Neuronal stem cell (in vitro differentiated cells): ENCODE measurements around the gene EIF2B4.

Experiments used
- DNase-seq: peaks from one replicate; pipeline ENCODE4 v3.0.0-alpha.2; 2013; ENCODE audit warnings: low spot score
- H2AFZ ChIP-seq: one replicate; pipeline ENCODE4 v1.6.1; 2013; ENCODE audit warnings: mild to moderate bottlenecking, low read length, inconsistent platforms
- H2AK5ac ChIP-seq: 2 replicates; pipeline ENCODE4 v1.6.1; 2013; ENCODE audit warnings: low read depth, mild to moderate bottlenecking, inconsistent platforms, low read length, moderate library complexity, mixed read lengths
- H2BK120ac ChIP-seq: 2 replicates; pipeline ENCODE4 v1.6.1; 2013; ENCODE audit warnings: low read depth, mild to moderate bottlenecking, inconsistent platforms, low read length, moderate library complexity, mixed read lengths
- H2BK12ac ChIP-seq: one replicate; pipeline ENCODE4 v1.6.1; 2013; ENCODE audit warnings: low read length, inconsistent platforms
- H2BK15ac ChIP-seq: 2 replicates; pipeline ENCODE4 v1.6.1; 2013; ENCODE audit warnings: mild to moderate bottlenecking, low read length, inconsistent platforms, mixed read lengths
- H2BK5ac ChIP-seq: one replicate; pipeline ENCODE4 v1.6.1; 2013; ENCODE audit warnings: inconsistent platforms, mild to moderate bottlenecking, low read length, moderate library complexity
- H3K14ac ChIP-seq: one replicate; pipeline ENCODE4 v1.6.1; 2013; ENCODE audit warnings: low read length, inconsistent platforms
- H3K18ac ChIP-seq: 2 replicates; pipeline ENCODE4 v1.6.1; 2013; ENCODE audit warnings: low read length, inconsistent platforms
- H3K23ac ChIP-seq: 2 replicates; pipeline ENCODE4 v1.6.1; 2013; ENCODE audit warnings: low read depth, mild to moderate bottlenecking, mixed read lengths, low read length, inconsistent platforms; ENCODE audit not compliant: poor library complexity
- H3K27ac ChIP-seq: replicated peaks from 3 replicates; pipeline ENCODE4 v1.5.1; 2013; ENCODE audit warnings: low read length, inconsistent platforms
- H3K27me3 ChIP-seq, 3 experiments: 2 replicates each; pipeline ENCODE4 v1.6.1; 2013; ENCODE audit warnings: low read length in 3 of 3, mild to moderate bottlenecking in 2 of 3, inconsistent platforms in 1 of 3, low read depth in 1 of 3, mixed read lengths in 1 of 3, moderate library complexity in 1 of 3; ENCODE audit not compliant: control insufficient read depth in 3 of 3, insufficient read depth in 3 of 3
- H3K36me3 ChIP-seq, 2 donors: replicated peaks in 1 of 2; 2 replicates each; pipeline ENCODE4 v1.6.1; 2013; ENCODE audit warnings: low read length in 2 of 2; ENCODE audit not compliant: control insufficient read depth in 2 of 2, insufficient read depth in 2 of 2
- H3K4ac ChIP-seq: 2 replicates; pipeline ENCODE4 v1.6.1; 2013; ENCODE audit warnings: inconsistent platforms, mild to moderate bottlenecking, low read length, moderate library complexity
- H3K4me1 ChIP-seq, 2 donors: 1 replicate in 1 of 2; 2 replicates in 1 of 2; pipeline ENCODE4 v1.6.1; 2013; ENCODE audit warnings: low read length in 2 of 2, low read depth in 1 of 2; ENCODE audit not compliant: control insufficient read depth in 2 of 2, insufficient read depth in 1 of 2
- H3K4me2 ChIP-seq: one replicate; pipeline ENCODE4 v1.6.1; 2013; ENCODE audit warnings: mild to moderate bottlenecking, low read length, inconsistent platforms; ENCODE audit not compliant: insufficient read depth, poor library complexity, severe bottlenecking
- H3K4me3 ChIP-seq, 2 donors: 2 replicates each; pipeline ENCODE4 v1.5.1; 2013; ENCODE audit warnings: low read length in 2 of 2, mild to moderate bottlenecking in 2 of 2, inconsistent platforms in 1 of 2, moderate library complexity in 1 of 2
- H3K79me1 ChIP-seq: one replicate; pipeline ENCODE4 v1.6.1; 2013; ENCODE audit warnings: low read depth, mild to moderate bottlenecking, inconsistent platforms, low read length, moderate library complexity
- H3K9ac ChIP-seq: one replicate; pipeline ENCODE4 v1.6.1; 2013; ENCODE audit warnings: mild to moderate bottlenecking, low read depth, low read length, inconsistent platforms; ENCODE audit not compliant: poor library complexity
- H3K9me3 ChIP-seq, 2 donors: replicated peaks in 1 of 2; 2 replicates each; pipeline versions ENCODE3 to v1.6.1; 2013; ENCODE audit warnings: low read length in 2 of 2, mild to moderate bottlenecking in 2 of 2, inconsistent platforms in 1 of 2, low read depth in 1 of 2, mixed read lengths in 1 of 2, moderate library complexity in 1 of 2; ENCODE audit not compliant: control insufficient read depth in 2 of 2, insufficient read depth in 1 of 2
- H4K8ac ChIP-seq: one replicate; pipeline ENCODE4 v1.6.1; 2013; ENCODE audit warnings: low read depth, mild to moderate bottlenecking, inconsistent platforms, low read length, moderate library complexity
- H4K91ac ChIP-seq: one replicate; pipeline ENCODE4 v1.6.1; 2013; ENCODE audit warnings: low read length, low read depth, mild to moderate bottlenecking, inconsistent platforms; ENCODE audit not compliant: poor library complexity
- WGBS, 2 donors: extraction: QIAGEN DNeasy Blood & Tissue Kit; methylation state at CpG; one replicate each; pipeline ENCODE4 v1.1.7; 2013; ENCODE audit warnings: missing lambda C conversion rate in 2 of 2, mixed read lengths in 1 of 2; ENCODE audit not compliant: insufficient read length in 2 of 2, insufficient replicate concordance in 1 of 2; ENCODE audit errors: extremely low coverage in 2 of 2; 5-methylcytosine and 5-hydroxymethylcytosine counted together

Gene EIF2B4

GRCh38 chr2:27400348-27401135 is 30.4 kb upstream of the EIF2B4 start:
- WGBS, 2 donors: no CpG with 5 or more reads among the region's 2 CpGs

GRCh38 chr2:27398962-27399361 is 28.8 kb upstream of the EIF2B4 start:
- Histone ChIP-seq H2BK120ac (no peak overlapping the region), H2BK5ac (no peak overlapping the region), H3K79me1 (peaks cover 3% of the 10 kb centered on the region), H3K4me2 (no peak overlapping the region), H4K8ac (no peak overlapping the region), H3K14ac (no peak overlapping the region), H3K9ac (no peak overlapping the region), H2AFZ (no peak overlapping the region), H3K4me1 (no peaks in the 10 kb centered on the region), H3K27ac (no peak overlapping the region), H3K23ac (no peak overlapping the region), H3K27me3 (no peaks in the 10 kb centered on the region), H2BK12ac (no peak overlapping the region), H3K36me3 (peaks cover 3 to 37% of the 10 kb centered on the region in 2 donors), H4K91ac (no peak overlapping the region), H3K18ac (no peak overlapping the region), H3K4me3 (no peak overlapping the region), H2BK15ac (no peak overlapping the region), H2AK5ac (no peak overlapping the region), H3K9me3 (peaks cover 0 to 11% of the 10 kb centered on the region in 2 donors), H3K4ac (no peak overlapping the region)
- WGBS, 2 donors: no CpG with 5 or more reads among the region's 5 CpGs
- DNase-seq: no peak

More at GRCh38 chr2:27400348-27401135, 30.4 kb upstream of the EIF2B4 start:
- Histone ChIP-seq H2BK5ac (no peak overlapping the region), H3K18ac (no peak overlapping the region), H3K4ac (no peak overlapping the region), H2BK15ac (no peak overlapping the region), H3K27me3 (no peaks in the 10 kb centered on the region), H3K79me1 (peaks cover 5% of the 10 kb centered on the region), H2BK120ac (no peak overlapping the region), H3K4me2 (no peak overlapping the region), H3K23ac (no peak overlapping the region), H3K36me3 (peaks cover 3 to 46% of the 10 kb centered on the region in 2 donors), H4K8ac (no peak overlapping the region), H2AFZ (no peak overlapping the region), H4K91ac (no peak overlapping the region), H3K9ac (no peak overlapping the region), H2BK12ac (no peak overlapping the region), H3K4me1 (no peaks in the 10 kb centered on the region), H3K27ac (no peak overlapping the region), H3K9me3 (peaks cover 0 to 9% of the 10 kb centered on the region in 2 donors), H3K4me3 (no peak overlapping the region), H3K14ac (no peak overlapping the region), H2AK5ac (no peak overlapping the region)
- no peak for DNase-seq

GRCh38 chr2:27393225-27393624 is 23.1 kb upstream of the EIF2B4 start:
- Histone ChIP-seq H4K8ac (no peak overlapping the region), H3K9ac (no peak overlapping the region), H3K4me1 (no peaks in the 10 kb centered on the region), H3K36me3 (peaks cover 10 to 27% of the 10 kb centered on the region in 2 donors), H3K18ac (no peak overlapping the region), H3K27ac (no peak overlapping the region), H3K9me3 (peaks cover 0 to 3% of the 10 kb centered on the region in 2 donors), H2BK12ac (no peak overlapping the region), H3K79me1 (peaks cover 6% of the 10 kb centered on the region), H3K14ac (no peak overlapping the region), H3K4me2 (no peak overlapping the region), H3K4me3 (no peak overlapping the region), H2BK5ac (no peak overlapping the region), H2AK5ac (no peak overlapping the region), H3K4ac (no peak overlapping the region), H2AFZ (no peak overlapping the region), H3K27me3 (no peaks in the 10 kb centered on the region), H3K23ac (peak overlapping the region; percentile 73), H2BK15ac (no peak overlapping the region), H2BK120ac (no peak overlapping the region), H4K91ac (no peak overlapping the region)
- no CpG with 5 or more reads among the region's 33 CpGs for WGBS, 2 donors
- DNase-seq: no peak

- Histone ChIP-seq H3K27ac (no peak overlapping the region), H2BK120ac (no peak overlapping the region), H2BK12ac (no peak overlapping the region), H3K4me1 (no peaks in the 10 kb centered on the region), H3K4ac (no peak overlapping the region), H3K9ac (no peak overlapping the region), H3K36me3 (peaks cover 14 to 39% of the 10 kb centered on the region in 2 donors), H3K4me3 (no peak overlapping the region), H3K79me1 (peaks cover 6% of the 10 kb centered on the region), H4K8ac (no peak overlapping the region), H3K14ac (no peak overlapping the region), H2AK5ac (no peak overlapping the region), H3K9me3 (peaks cover 0 to 3% of the 10 kb centered on the region in 2 donors), H3K18ac (no peak overlapping the region), H2BK5ac (no peak overlapping the region), H2AFZ (no peak overlapping the region), H4K91ac (no peak overlapping the region), H3K27me3 (no peaks in the 10 kb centered on the region), H3K23ac (no peak overlapping the region), H2BK15ac (no peak overlapping the region), H3K4me2 (no peak overlapping the region)
- no peak for DNase-seq
- no CpG with 5 or more reads among the region's 9 CpGs for WGBS, 2 donors
Measured at GRCh38 chr2:27390822-27391679, 20.9 kb upstream of the EIF2B4 start.
